Measurements from ENCODE around the gene NFKBIL1.

The NFKBIL1 gene

DNA sequence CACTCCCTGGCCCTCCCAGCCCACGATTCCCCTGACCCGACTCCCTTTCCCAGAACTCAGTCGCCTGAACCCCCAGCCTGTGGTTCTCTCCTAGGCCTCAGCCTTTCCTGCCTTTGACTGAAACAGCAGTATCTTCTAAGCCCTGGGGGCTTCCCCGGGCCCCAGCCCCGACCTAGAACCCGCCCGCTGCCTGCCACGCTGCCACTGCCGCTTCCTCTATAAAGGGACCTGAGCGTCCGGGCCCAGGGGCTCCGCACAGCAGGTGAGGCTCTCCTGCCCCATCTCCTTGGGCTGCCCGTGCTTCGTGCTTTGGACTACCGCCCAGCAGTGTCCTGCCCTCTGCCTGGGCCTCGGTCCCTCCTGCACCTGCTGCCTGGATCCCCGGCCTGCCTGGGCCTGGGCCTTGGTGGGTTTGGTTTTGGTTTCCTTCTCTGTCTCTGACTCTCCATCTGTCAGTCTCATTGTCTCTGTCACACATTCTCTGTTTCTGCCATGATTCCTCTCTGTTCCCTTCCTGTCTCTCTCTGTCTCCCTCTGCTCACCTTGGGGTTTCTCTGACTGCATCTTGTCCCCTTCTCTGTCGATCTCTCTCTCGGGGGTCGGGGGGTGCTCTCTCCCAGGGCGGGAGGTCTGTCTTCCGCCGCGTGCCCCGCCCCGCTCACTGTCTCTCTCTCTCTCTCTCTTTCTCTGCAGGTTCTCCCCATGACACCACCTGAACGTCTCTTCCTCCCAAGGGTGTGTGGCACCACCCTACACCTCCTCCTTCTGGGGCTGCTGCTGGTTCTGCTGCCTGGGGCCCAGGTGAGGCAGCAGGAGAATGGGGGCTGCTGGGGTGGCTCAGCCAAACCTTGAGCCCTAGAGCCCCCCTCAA, 24.9 kb downstream of the NFKBIL1 start, which contains the start of gene LTA:
LTA (plus strand) TSS at position 249 of the 871 bp plus-strand sequence; CDS start at position 703, 454 bp downstream.
- DNase-seq (ENCODE audit: extremely low spot score) = no peak
- ChIA-PET CTCF (interaction anchor here (2.3 kb wide), 1 partner anchor 9 kb away, joined by 9 read pairs; no protein-coding TSS in a partner anchor), POLR2A (no interaction called here)

GRCh38 chr6:31573239-31574105, 26.1 kb downstream of the NFKBIL1 start:
- no peak for DNase-seq (ENCODE audit: extremely low spot score)
- ChIA-PET POLR2A (interaction anchor here (0.9 to 3.2 kb wide), 3 partner anchors 10 to 32 kb away, joined by 3 to 13 read pairs (median 3); partner anchors contain the start of gene DDX39B), CTCF (interaction anchor here (0.8 to 13.5 kb wide), 3 partner anchors 10 to 23 kb away, joined by 3 to 149 read pairs (median 4); partner anchors contain the start of gene NCR3)
- no peak for TF ChIP-seq ZNF384 (IDR thresholded peaks at IDR 0.05)

More for the DNA sequence above, 24.9 kb downstream of the NFKBIL1 start, which contains the start of gene LTA:
- TF ChIP-seq ELF4 (IDR thresholded peaks at IDR 0.05) = no peak
- no peak for TF ChIP-seq FOXK2 (IDR thresholded peaks at IDR 0.05)
- TF ChIP-seq L3MBTL2 (conservative IDR thresholded peaks at IDR 0.05) = no peak
- TF ChIP-seq ZNF384 (IDR thresholded peaks at IDR 0.05) = no peak
- TF ChIP-seq SUZ12 (IDR thresholded peaks at IDR 0.05) = no peak
- no peak for TF ChIP-seq NFRKB (IDR thresholded peaks at IDR 0.05)
- no peak for TF ChIP-seq ARNT (IDR thresholded peaks at IDR 0.05)
- no peak for TF ChIP-seq CTBP1 (IDR thresholded peaks at IDR 0.05; ENCODE audit: borderline replicate concordance)
- TF ChIP-seq, protein P1, sequence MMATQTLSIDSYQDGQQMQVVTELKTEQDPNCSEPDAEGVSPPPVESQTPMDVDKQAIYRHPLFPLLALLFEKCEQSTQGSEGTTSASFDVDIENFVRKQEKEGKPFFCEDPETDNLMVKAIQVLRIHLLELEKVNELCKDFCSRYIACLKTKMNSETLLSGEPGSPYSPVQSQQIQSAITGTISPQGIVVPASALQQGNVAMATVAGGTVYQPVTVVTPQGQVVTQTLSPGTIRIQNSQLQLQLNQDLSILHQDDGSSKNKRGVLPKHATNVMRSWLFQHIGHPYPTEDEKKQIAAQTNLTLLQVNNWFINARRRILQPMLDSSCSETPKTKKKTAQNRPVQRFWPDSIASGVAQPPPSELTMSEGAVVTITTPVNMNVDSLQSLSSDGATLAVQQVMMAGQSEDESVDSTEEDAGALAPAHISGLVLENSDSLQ (IDR thresholded peaks at IDR 0.05) = no peak
- no peak for TF ChIP-seq SP1 (IDR thresholded peaks at IDR 0.05)
- no peak for TF ChIP-seq FOXA1 (IDR thresholded peaks at IDR 0.05)
- TF ChIP-seq TARDBP (IDR thresholded peaks at IDR 0.05) = no peak
- TF ChIP-seq LEF1 (IDR thresholded peaks at IDR 0.05; ENCODE audit: borderline replicate concordance) = no peak
- no peak for TF ChIP-seq FOXM1 (IDR thresholded peaks at IDR 0.05; ENCODE audit: borderline replicate concordance)
- no peak for TF ChIP-seq HDGF (IDR thresholded peaks at IDR 0.05; ENCODE audit: borderline replicate concordance)

DNA sequence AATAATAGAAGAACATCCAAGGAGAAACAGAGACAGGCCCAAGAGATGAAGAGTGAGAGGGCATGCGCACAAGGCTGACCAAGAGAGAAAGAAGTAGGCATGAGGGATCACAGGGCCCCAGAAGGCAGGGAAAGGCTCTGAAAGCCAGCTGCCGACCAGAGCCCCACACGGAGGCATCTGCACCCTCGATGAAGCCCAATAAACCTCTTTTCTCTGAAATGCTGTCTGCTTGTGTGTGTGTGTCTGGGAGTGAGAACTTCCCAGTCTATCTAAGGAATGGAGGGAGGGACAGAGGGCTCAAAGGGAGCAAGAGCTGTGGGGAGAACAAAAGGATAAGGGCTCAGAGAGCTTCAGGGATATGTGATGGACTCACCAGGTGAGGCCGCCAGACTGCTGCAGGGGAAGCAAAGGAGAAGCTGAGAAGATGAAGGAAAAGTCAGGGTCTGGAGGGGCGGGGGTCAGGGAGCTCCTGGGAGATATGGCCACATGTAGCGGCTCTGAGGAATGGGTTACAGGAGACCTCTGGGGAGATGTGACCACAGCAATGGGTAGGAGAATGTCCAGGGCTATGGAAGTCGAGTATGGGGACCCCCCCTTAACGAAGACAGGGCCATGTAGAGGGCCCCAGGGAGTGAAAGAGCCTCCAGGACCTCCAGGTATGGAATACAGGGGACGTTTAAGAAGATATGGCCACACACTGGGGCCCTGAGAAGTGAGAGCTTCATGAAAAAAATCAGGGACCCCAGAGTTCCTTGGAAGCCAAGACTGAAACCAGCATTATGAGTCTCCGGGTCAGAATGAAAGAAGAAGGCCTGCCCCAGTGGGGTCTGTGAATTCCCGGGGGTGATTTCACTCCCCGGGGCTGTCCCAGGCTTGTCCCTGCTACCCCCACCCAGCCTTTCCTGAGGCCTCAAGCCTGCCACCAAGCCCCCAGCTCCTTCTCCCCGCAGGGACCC, 27.0 kb downstream of the NFKBIL1 start:
- no peak for DNase-seq (ENCODE audit: extremely low spot score)
- TF ChIP-seq SUZ12 (IDR thresholded peaks at IDR 0.05) = no peak
- no peak for TF ChIP-seq ARNT (IDR thresholded peaks at IDR 0.05)
- TF ChIP-seq ZNF384 (IDR thresholded peaks at IDR 0.05) = no peak
- no peak for TF ChIP-seq HDGF (IDR thresholded peaks at IDR 0.05; ENCODE audit: borderline replicate concordance)
- TF ChIP-seq, protein P1 (IDR thresholded peaks at IDR 0.05) = no peak
- no peak for TF ChIP-seq FOXA1 (IDR thresholded peaks at IDR 0.05)
- no peak for TF ChIP-seq CTBP1 (IDR thresholded peaks at IDR 0.05; ENCODE audit: borderline replicate concordance)
- no peak for TF ChIP-seq ELF4 (IDR thresholded peaks at IDR 0.05)
- no peak for TF ChIP-seq BHLHE40 (IDR thresholded peaks at IDR 0.05; ENCODE audit: borderline replicate concordance)
- no peak for TF ChIP-seq FOXK2 (IDR thresholded peaks at IDR 0.05)
- TF ChIP-seq SP1 (IDR thresholded peaks at IDR 0.05) = no peak
- CTCF ChIA-PET = interaction anchor here (0.8 to 13.5 kb wide), 4 partner anchors 9 to 23 kb away, joined by 3 to 149 read pairs (median 6); partner anchors contain the start of genes LST1 and NCR3
- POLR2A ChIA-PET = interaction anchor here (0.8 to 3.2 kb wide), 4 partner anchors 9 to 33 kb away, joined by 3 to 13 read pairs (median 3); partner anchors contain the start of gene DDX39B

DNA sequence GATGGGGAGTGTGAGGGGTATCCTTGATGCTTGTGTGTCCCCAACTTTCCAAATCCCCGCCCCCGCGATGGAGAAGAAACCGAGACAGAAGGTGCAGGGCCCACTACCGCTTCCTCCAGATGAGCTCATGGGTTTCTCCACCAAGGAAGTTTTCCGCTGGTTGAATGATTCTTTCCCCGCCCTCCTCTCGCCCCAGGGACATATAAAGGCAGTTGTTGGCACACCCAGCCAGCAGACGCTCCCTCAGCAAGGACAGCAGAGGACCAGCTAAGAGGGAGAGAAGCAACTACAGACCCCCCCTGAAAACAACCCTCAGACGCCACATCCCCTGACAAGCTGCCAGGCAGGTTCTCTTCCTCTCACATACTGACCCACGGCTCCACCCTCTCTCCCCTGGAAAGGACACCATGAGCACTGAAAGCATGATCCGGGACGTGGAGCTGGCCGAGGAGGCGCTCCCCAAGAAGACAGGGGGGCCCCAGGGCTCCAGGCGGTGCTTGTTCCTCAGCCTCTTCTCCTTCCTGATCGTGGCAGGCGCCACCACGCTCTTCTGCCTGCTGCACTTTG, 28.0 kb downstream of the NFKBIL1 start, which contains the start of gene TNF:
TNF (plus strand) TSS at position 231 of the 567 bp plus-strand sequence; CDS start at position 408, 177 bp downstream.
- TF ChIP-seq SP1 (IDR thresholded peaks at IDR 0.05) = no peak
- TF ChIP-seq ZNF384 (IDR thresholded peaks at IDR 0.05) = no peak
- TF ChIP-seq FOXA1 (IDR thresholded peaks at IDR 0.05) = no peak
- TF ChIP-seq FOXM1 (IDR thresholded peaks at IDR 0.05; ENCODE audit: borderline replicate concordance) = no peak
- no peak for TF ChIP-seq BHLHE40 (IDR thresholded peaks at IDR 0.05; ENCODE audit: borderline replicate concordance)
- TF ChIP-seq LEF1 (IDR thresholded peaks at IDR 0.05; ENCODE audit: borderline replicate concordance) = no peak
- no peak for TF ChIP-seq HDGF (IDR thresholded peaks at IDR 0.05; ENCODE audit: borderline replicate concordance)
- TF ChIP-seq CTBP1 (IDR thresholded peaks at IDR 0.05; ENCODE audit: borderline replicate concordance) = no peak
- no peak for TF ChIP-seq L3MBTL2 (conservative IDR thresholded peaks at IDR 0.05)
- no peak for TF ChIP-seq TARDBP (IDR thresholded peaks at IDR 0.05)
- TF ChIP-seq SUZ12 (IDR thresholded peaks at IDR 0.05) = no peak

More for the DNA sequence above, 28.0 kb downstream of the NFKBIL1 start, which contains the start of gene TNF:
- ChIA-PET POLR2A (interaction anchor here (3.2 kb wide), 1 partner anchor 34 kb away, joined by 13 read pairs; the partner anchor contains the start of gene DDX39B), CTCF (interaction anchor here (1.6 to 13.5 kb wide), 2 partner anchors 12 to 21 kb away, joined by 8 to 149 read pairs; partner anchors contain the start of genes LST1 and NCR3)
- DNase-seq (ENCODE audit: extremely low spot score) = no peak
